ENCODE measurements around the gene ALPI.
"Not testable (repeated sequence)": the region's sequence is repeated elsewhere in the genome, so short reads cannot be mapped to it uniquely, and the experiment has no call there.

DNA sequence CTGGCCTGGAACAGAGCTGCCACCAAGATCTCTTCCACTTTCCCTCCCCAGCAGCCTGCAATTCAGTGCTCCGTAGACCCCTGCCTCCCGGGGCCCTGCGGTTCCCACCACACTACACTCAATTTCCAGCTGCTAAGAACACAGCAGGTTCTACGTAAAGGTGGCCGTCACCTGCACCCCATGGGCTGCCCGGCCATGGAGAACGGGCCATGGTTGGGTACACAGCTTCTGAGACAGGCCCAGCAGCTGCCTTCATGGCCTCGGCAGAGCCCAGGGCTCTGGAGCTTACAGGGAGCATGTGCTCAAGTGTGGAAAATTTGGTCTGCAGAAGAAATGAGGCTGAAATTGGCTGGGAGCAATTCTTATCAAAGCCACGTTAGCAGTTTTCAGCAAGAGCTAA, 22.3 kb upstream of the ALPI start:
- not testable (repeated sequence) for TF ChIP-seq ZNF23 (CRISPR knock-in tag; IDR thresholded peaks at IDR 0.05); EP300 (IDR thresholded peaks at IDR 0.05; ENCODE audit: low read length); POLR2A (conservative IDR thresholded peaks at IDR 0.05); POLR2AphosphoS5 (IDR thresholded peaks at IDR 0.05; ENCODE audit: control insufficient read depth, insufficient read depth, low read depth, low read length); CREB1 (IDR thresholded peaks at IDR 0.05); CREB1 (CRISPR knock-in tag; IDR thresholded peaks at IDR 0.05); JUND (IDR thresholded peaks at IDR 0.05; ENCODE audit: borderline replicate concordance, low read depth, low read length); JUND (tag; IDR thresholded peaks at IDR 0.05; ENCODE audit: borderline replicate concordance, low read depth, low read length); ZNF830 (CRISPR knock-in tag; IDR thresholded peaks at IDR 0.05); ZNF263 (CRISPR knock-in tag; IDR thresholded peaks at IDR 0.05; ENCODE audit: borderline replicate concordance); SMARCC2 (IDR thresholded peaks at IDR 0.05; ENCODE audit: low read depth); ZKSCAN1 (IDR thresholded peaks at IDR 0.05; ENCODE audit: low read depth, low read length)
- TF ChIP-seq, protein P1, sequence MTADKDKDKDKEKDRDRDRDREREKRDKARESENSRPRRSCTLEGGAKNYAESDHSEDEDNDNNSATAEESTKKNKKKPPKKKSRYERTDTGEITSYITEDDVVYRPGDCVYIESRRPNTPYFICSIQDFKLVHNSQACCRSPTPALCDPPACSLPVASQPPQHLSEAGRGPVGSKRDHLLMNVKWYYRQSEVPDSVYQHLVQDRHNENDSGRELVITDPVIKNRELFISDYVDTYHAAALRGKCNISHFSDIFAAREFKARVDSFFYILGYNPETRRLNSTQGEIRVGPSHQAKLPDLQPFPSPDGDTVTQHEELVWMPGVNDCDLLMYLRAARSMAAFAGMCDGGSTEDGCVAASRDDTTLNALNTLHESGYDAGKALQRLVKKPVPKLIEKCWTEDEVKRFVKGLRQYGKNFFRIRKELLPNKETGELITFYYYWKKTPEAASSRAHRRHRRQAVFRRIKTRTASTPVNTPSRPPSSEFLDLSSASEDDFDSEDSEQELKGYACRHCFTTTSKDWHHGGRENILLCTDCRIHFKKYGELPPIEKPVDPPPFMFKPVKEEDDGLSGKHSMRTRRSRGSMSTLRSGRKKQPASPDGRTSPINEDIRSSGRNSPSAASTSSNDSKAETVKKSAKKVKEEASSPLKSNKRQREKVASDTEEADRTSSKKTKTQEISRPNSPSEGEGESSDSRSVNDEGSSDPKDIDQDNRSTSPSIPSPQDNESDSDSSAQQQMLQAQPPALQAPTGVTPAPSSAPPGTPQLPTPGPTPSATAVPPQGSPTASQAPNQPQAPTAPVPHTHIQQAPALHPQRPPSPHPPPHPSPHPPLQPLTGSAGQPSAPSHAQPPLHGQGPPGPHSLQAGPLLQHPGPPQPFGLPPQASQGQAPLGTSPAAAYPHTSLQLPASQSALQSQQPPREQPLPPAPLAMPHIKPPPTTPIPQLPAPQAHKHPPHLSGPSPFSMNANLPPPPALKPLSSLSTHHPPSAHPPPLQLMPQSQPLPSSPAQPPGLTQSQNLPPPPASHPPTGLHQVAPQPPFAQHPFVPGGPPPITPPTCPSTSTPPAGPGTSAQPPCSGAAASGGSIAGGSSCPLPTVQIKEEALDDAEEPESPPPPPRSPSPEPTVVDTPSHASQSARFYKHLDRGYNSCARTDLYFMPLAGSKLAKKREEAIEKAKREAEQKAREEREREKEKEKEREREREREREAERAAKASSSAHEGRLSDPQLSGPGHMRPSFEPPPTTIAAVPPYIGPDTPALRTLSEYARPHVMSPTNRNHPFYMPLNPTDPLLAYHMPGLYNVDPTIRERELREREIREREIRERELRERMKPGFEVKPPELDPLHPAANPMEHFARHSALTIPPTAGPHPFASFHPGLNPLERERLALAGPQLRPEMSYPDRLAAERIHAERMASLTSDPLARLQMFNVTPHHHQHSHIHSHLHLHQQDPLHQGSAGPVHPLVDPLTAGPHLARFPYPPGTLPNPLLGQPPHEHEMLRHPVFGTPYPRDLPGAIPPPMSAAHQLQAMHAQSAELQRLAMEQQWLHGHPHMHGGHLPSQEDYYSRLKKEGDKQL (CRISPR knock-in tag; IDR thresholded peaks at IDR 0.05; ENCODE audit: borderline replicate concordance), result not testable (repeated sequence)
- TF ChIP-seq, protein P2, sequence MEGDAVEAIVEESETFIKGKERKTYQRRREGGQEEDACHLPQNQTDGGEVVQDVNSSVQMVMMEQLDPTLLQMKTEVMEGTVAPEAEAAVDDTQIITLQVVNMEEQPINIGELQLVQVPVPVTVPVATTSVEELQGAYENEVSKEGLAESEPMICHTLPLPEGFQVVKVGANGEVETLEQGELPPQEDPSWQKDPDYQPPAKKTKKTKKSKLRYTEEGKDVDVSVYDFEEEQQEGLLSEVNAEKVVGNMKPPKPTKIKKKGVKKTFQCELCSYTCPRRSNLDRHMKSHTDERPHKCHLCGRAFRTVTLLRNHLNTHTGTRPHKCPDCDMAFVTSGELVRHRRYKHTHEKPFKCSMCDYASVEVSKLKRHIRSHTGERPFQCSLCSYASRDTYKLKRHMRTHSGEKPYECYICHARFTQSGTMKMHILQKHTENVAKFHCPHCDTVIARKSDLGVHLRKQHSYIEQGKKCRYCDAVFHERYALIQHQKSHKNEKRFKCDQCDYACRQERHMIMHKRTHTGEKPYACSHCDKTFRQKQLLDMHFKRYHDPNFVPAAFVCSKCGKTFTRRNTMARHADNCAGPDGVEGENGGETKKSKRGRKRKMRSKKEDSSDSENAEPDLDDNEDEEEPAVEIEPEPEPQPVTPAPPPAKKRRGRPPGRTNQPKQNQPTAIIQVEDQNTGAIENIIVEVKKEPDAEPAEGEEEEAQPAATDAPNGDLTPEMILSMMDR (IDR thresholded peaks at IDR 0.05 in 2 of 3, conservative IDR thresholded peaks at IDR 0.05 in 1 of 3; ENCODE audit: insufficient read depth in 2 of 3, low read depth in 1 of 3, low read length in 3 of 3), result not testable (repeated sequence)

Measured in K562 (cell line).